Iris pigment epithelial cell (primary cell): ENCODE data around the gene AFF1.
A peak's percentile ranks its signal among the peaks of the same experiment; 100 is the strongest.
"Not testable (repeated sequence)": the region's sequence is repeated elsewhere in the genome, so short reads cannot be mapped to it uniquely, and the experiment has no call there.

ENCODE experiments used
- DNase-seq: peaks from one replicate; pipeline ENCODE4 v3.0.0-alpha.2; 2011; ENCODE audit warnings: low read depth

The AFF1 gene

DNA sequence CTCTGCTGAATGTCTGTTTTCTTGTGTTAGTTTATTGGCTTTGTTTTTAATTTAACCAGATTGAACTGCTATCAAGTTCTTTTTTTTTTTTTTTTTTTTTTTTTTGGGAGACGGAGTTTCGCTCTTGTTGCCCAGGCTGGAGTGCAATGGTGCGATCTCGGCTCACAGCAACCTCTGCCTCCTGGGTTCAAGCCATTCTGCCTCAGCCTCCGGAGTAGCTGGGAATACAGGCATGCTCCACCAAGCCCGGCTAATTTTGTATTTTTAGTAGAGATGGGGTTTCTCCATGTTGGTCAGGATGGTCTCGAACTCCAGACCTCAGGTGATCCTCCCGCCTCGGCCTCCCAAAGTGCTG, 78.1 kb downstream of the AFF1 start:
- not testable (repeated sequence) for DNase-seq

- peak; percentile 41 for DNase-seq
These were observed 79.5 kb downstream of the AFF1 start for GRCh38 chr4:87014284-87014782.

GRCh38 chr4:87015416-87015815, 80.6 kb downstream of the AFF1 start:
- DNase-seq: no peak

- peak; percentile 85 for DNase-seq
These were observed 83.0 kb downstream of the AFF1 start for GRCh38 chr4:87017580-87018342.

DNA sequence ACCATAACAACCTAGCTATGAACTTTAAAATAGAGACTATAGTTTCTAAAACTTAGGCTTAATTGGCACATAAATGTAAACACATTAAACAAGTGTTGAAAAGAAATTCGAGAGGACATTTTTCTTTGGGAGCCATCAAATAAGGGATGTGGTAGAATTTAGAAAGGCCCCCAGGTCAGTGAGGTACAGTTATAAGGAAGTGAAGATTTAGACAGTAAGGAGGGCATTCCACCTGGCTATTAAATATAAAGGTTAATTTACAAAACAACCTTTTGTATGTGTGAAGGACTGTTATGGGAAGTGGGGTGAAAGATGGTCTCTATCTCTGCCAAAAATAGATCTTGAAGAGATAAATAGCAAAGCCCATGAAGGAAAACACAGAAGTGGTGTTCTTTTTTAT, 83.9 kb downstream of the AFF1 start:
- no peak for DNase-seq

- DNase-seq: no peak
These were observed 84.5 kb downstream of the AFF1 start for GRCh38 chr4:87019246-87019791.

DNA sequence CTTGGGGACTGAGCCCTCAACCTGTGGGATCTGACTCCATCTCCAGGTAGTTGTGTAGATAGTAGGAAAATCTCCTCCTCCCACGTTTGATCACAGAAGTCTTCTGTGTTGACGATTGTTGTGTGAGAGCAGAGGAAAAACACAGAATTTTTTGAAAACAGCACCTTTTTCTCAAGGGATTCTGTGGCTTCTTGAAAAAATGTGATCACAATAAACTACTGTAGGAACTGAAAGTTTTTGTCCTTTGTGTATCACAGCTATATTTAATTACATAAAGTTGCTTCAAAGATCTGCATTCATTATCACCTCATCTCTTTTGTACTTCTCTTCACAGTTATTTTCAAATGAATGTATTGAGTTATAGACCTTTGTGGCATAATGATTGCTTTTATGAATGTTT, 85.1 kb downstream of the AFF1 start:
- DNase-seq: no peak

DNA sequence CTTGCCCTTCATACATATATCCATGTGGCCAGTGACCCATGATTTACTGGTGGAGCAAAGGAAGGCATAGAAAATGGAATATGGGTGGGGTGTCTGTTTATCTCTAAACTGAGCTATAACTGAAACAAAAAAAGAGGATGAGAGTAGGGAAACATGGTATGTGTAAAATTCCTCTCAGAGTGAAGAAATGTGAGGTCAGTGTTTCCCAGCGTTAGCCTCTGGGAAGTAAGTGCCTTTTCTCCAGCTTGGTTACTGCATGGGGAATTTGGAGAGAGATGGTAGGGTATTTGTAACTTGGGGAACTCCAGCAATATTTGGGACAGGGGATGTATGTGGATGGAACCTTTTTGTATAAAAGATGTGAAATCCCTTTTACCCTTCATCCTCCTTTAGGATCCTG, 89.4 kb downstream of the AFF1 start:
- no peak for DNase-seq

DNA sequence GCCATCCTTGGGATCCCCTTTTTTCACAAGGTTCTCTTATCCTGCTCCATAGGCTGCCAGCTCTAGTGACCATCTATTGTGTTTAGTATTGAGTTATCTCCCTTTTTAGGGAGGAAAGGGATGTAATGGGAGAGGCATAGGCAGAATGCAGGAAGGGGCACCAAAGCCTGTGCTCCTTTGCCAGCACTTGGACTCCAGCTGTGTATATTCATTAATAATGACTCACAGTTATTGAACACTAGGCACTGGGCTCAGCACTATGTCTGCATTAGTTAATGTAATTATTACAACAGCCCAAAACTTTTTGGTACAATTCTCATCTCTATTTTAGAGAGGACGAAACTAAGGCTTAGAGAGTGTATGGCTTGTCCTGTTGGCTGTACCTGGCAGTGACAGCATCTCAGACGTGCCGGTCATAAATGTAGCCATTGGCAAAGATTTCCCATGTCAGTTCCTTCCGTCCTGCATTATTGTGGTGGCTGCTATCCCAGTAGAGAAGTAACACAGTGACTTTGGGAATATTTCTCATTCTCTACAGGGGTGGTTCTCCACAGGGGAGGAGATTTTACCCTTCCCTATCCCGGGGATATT, 90.3 kb downstream of the AFF1 start:
- no peak for DNase-seq

GRCh38 chr4:87025614-87026041, 90.8 kb downstream of the AFF1 start:
- no peak for DNase-seq

DNA sequence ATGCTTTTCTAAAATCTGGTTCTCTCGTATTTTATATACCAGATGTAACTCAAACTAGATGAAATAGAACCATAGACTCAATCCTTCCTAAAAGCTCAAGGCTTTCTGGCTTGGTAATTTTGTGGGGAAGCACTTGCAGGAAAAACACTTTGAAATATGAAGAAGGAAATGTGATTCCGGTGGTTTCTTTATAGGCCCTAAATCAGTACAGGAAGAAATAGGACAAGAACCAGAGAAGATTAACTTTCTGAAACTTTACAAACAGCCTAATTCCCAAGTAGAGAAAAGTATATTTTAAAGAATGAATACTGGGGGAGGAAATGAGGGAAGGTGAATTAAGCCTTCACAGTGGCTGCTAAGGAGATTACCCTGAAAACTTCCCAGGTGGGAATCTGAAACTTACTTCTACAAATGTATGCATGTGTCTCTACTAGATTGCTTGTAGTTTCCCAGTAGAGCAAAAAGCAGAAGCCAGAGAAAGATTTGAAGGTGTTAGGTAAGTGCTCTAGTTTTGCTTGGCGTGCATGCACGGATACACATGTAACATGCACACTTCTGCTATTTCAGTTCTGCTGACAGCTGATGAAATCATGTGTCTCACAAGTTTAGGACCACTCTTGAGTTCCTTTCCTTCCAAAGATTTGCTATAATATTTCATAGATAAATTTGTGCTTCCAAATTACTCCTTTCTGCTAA, 92.1 kb downstream of the AFF1 start:
- DNase-seq: no peak

GRCh38 chr4:87029356-87029755, 94.5 kb downstream of the AFF1 start:
- no peak for DNase-seq

DNA sequence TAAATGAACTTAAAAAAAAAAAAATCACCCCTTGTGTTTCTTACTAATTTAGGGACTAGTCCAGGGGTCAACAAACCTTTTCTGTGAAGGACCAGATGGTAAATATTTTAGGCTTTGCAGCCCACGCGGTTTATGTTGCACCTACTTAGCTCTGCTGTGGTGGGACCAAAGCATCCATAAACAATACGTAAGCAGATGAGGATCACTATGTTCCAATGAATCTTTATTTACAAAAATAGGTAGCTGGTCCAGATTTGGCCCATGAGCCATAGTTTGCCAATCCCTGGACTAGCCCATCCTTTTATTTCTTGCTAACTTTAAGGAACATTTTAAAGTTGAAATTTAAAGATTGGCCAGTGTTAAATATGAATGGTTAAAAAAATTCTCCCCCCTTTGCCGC, 95.3 kb downstream of the AFF1 start:
- DNase-seq: no peak

DNA sequence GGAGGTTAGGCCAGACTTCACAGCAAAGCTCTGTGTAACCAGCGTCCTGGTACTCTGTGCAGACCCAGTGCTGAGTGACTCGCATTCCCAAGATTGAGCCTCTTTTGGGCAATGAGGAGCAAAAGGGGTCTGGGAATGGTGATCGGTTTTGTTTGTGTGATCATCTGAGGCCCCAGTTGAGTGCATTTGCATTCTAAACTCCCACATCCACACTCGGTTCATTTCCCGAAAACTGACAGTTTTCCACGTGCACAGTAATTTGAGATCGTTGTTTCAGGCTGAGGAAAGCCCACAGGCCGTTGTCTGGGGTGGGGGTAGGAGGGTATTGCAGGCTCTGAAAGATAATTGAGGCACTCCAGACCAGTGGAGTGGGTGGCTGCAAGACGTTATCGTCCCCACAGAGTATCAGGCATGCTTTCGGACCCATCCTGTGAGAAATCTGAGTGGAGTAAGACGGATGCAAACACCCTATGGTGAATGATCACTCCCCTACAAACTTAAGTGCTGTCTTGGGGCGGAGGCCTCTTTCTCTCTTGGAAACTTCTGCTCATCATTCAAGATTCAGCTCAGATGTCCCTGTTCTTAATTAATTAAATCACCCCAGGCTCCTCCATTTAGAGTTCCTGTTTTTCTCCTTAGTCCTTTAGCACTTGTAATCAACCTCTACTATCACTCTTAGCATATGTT, 96.1 kb downstream of the AFF1 start:
- DNase-seq: peak; percentile 42

GRCh38 chr4:87031920-87032319, 97.1 kb downstream of the AFF1 start:
- peak; percentile 21 for DNase-seq

GRCh38 chr4:87032884-87033533, 98.2 kb downstream of the AFF1 start:
- DNase-seq: peak; percentile 89

DNA sequence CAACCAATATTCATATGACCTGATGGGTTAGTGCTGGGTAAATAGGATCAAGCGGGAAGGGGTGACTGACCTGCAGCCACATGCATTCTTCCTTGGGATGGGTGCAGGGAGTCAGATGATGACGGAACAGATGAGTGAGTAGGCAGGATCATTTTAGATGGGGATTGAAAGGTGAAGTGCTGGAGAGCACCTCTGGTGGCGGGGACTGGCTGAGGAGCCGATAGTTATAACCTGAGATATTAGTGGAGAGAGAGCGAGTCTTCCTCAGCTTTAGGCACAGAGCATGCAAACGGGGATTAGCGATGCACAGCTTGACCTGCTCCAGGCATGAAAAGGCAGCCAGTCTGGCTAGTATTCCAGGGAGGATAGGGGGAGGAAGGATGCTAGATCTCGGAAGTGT, 99.1 kb downstream of the AFF1 start:
- no peak for DNase-seq

DNA sequence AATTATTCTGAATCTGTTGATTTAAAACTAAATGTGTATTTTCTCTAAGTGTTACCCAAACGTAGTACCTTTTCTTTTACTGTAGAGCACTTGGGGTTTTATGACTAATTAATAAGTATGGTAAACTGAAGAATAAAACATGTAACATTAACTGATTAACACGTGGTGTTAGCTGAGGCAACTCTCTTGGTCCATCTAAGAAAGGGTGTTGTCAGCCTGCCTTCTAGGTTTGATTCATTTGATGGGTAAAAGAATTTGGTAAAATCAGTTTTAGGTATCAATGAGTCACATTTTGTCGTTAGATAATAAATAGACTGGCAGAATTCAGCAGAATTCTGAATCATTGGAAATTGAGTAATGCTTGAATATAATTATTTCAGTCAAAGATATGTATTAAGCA, 99.7 kb downstream of the AFF1 start:
- peak; percentile 22 for DNase-seq

DNA sequence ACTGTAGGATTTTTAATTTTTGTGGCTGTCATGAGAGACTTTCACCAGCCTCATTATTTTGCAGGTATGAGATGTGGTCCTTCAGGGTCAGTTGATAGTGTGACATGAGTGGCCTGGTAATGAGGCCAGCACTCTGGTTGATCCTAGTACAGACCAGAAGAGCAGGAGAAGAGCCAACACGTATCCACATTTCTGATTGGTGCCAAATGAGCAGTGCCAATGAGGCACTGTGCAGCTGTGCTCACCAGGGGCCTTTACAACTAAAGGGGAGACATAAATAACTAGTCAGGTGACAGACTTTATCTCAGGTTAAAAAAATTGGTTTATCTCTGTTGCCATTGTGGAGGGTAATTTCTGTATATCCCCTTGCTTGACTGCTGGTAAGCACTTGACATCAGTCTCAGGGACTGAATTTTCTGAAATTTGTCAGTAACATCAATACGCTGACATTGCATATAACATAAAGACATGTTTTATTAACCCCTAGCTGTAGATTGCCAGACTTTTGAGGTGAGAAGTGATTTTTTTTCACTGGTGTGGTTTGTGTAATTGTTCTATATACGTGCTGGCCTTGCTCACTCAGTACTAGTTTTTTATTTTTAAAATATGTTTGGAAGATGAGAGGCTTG, 101.2 kb downstream of the AFF1 start:
- no peak for DNase-seq

- DNase-seq: no peak
These were observed 101.9 kb downstream of the AFF1 start for GRCh38 chr4:87036713-87037112.

- DNase-seq: peak; percentile 53
These were observed 102.4 kb downstream of the AFF1 start for GRCh38 chr4:87037171-87037570.
